SK-N-SH treated with all-trans-retinoic acid at 6 μM for 48 hours (cell line): ENCODE results near the gene SAMHD1.

Experiments used
- ATAC-seq: fragments of 200-7000 bp; cut with Tn5 transposase; 3 replicates; pipeline ENCODE4 v1.9.1; 2020; ENCODE audit warnings: mild to moderate bottlenecking, moderate library complexity
- ARNTL ChIP-seq: fragments of 450-650 bp; formaldehyde crosslinking; IDR thresholded peaks from 2 replicates; pipeline ENCODE4 v1.5.0; 2020; ENCODE audit warnings: low read depth, mild to moderate bottlenecking, moderate library complexity, borderline replicate concordance
- BACH2 ChIP-seq: fragments of 250-450 bp; sonication (Bioruptor Pico); IDR thresholded peaks from 2 replicates; pipeline ENCODE4 v1.9.0; 2021; ENCODE audit warnings: mild to moderate bottlenecking, borderline replicate concordance
- CREB5 ChIP-seq: fragments of 250-450 bp; sonication (Bioruptor Pico); IDR thresholded peaks from 2 replicates; pipeline ENCODE4 v1.5.1; 2020; ENCODE audit warnings: low read depth, mild to moderate bottlenecking, moderate library complexity
- CSDC2 ChIP-seq: fragments of 250-450 bp; sonication (Bioruptor Pico); IDR thresholded peaks from 2 replicates; pipeline ENCODE4 v1.5.0; 2020; ENCODE audit warnings: mild to moderate bottlenecking, moderate library complexity
- CSRNP3 ChIP-seq: fragments of 250-450 bp; sonication (Bioruptor Pico); IDR thresholded peaks from 2 replicates; pipeline ENCODE4 v1.5.1; 2021; ENCODE audit warnings: mild to moderate bottlenecking, moderate library complexity
- GLIS3 ChIP-seq: fragments of 250-450 bp; sonication (Bioruptor Pico); IDR thresholded peaks from 2 replicates; pipeline ENCODE4 v1.5.0; 2020; ENCODE audit warnings: mild to moderate bottlenecking, moderate library complexity
- ISL1 ChIP-seq: fragments of 250-450 bp; sonication (Bioruptor Pico); IDR thresholded peaks from 2 replicates; pipeline ENCODE4 v2.1.2; 2022; ENCODE audit warnings: mild to moderate bottlenecking, moderate library complexity
- OSR1 ChIP-seq: fragments of 250-450 bp; sonication (Bioruptor Pico); IDR thresholded peaks from 2 replicates; pipeline ENCODE4 v1.8.0; 2022; ENCODE audit warnings: moderate library complexity, mild to moderate bottlenecking, inconsistent platforms
- PATZ1 ChIP-seq: fragments of 250-450 bp; sonication (Bioruptor Pico); IDR thresholded peaks from 2 replicates; pipeline ENCODE4 v1.8.0; 2020; ENCODE audit warnings: mild to moderate bottlenecking, moderate library complexity, borderline replicate concordance
- POU6F1 ChIP-seq: fragments of 250-450 bp; sonication (Bioruptor Pico); IDR thresholded peaks from 2 replicates; pipeline ENCODE4 v1.8.0; 2021; ENCODE audit warnings: low read depth, mild to moderate bottlenecking, moderate library complexity, borderline replicate concordance
- PPARA ChIP-seq: fragments of 250-450 bp; sonication (Bioruptor Pico); IDR thresholded peaks from 2 replicates; pipeline ENCODE4 v1.5.0; 2020; ENCODE audit warnings: mild to moderate bottlenecking, borderline replicate concordance
- RARB ChIP-seq: fragments of 250-450 bp; sonication (Bioruptor Pico); IDR thresholded peaks from 2 replicates; pipeline ENCODE4 v1.8.0; 2021; ENCODE audit warnings: mild to moderate bottlenecking, moderate library complexity
- SNAI2 ChIP-seq: fragments of 250-450 bp; sonication (Bioruptor Pico); IDR thresholded peaks from 2 replicates; pipeline ENCODE4 v1.5.0; 2020; ENCODE audit warnings: mild to moderate bottlenecking, moderate library complexity
- TCF4 ChIP-seq: fragments of 250-450 bp; sonication (Bioruptor Pico); IDR thresholded peaks from 2 replicates; pipeline ENCODE4 v1.8.0; 2021; ENCODE audit warnings: mild to moderate bottlenecking, moderate library complexity, borderline replicate concordance
- TOX ChIP-seq: fragments of 250-450 bp; sonication (Bioruptor Pico); IDR thresholded peaks from 2 replicates; pipeline ENCODE4 v1.8.0; 2021; ENCODE audit warnings: mild to moderate bottlenecking, moderate library complexity, borderline replicate concordance
- TSHZ2 ChIP-seq: fragments of 250-450 bp; sonication (Bioruptor Pico); IDR thresholded peaks from 2 replicates; pipeline ENCODE4 v1.5.0; 2020; ENCODE audit warnings: mild to moderate bottlenecking, moderate library complexity
- ZC3H10 ChIP-seq: fragments of 250-450 bp; sonication (Bioruptor Pico); IDR thresholded peaks from 2 replicates; pipeline ENCODE4 v1.5.1; 2021; ENCODE audit warnings: mild to moderate bottlenecking, moderate library complexity
- ZFP3 ChIP-seq: fragments of 250-450 bp; sonication (Bioruptor Pico); IDR thresholded peaks from 2 replicates; pipeline ENCODE4 v1.5.0; 2020; ENCODE audit warnings: mild to moderate bottlenecking, moderate library complexity
- ZNF565 ChIP-seq: fragments of 450-650 bp; formaldehyde crosslinking; conservative IDR thresholded peaks from 2 replicates; pipeline ENCODE4 v1.5.0; 2020; ENCODE audit warnings: low read depth, mild to moderate bottlenecking, moderate library complexity
- ZNF70 ChIP-seq: fragments of 450-650 bp; formaldehyde crosslinking; IDR thresholded peaks from 2 replicates; pipeline ENCODE4 v1.5.0; 2020; ENCODE audit warnings: mild to moderate bottlenecking, moderate library complexity
- ZNF8 ChIP-seq: fragments of 450-650 bp; formaldehyde crosslinking; IDR thresholded peaks from 2 replicates; pipeline ENCODE4 v1.5.0; 2020; ENCODE audit warnings: mild to moderate bottlenecking, moderate library complexity

The SAMHD1 gene

GRCh38 chr20:36865861-36866149 lies 85.7 kb downstream of the SAMHD1 start (continued):
- TF ChIP-seq POU6F1 (no peak), ZNF565 (CRISPR knock-in tag) (no peak), SNAI2 (CRISPR knock-in tag) (no peak), BACH2 (CRISPR knock-in tag) (no peak), TOX (no peak), ISL1 (CRISPR knock-in tag) (no peak)

- TF ChIP-seq ZFP3 (CRISPR knock-in tag) (no peak), OSR1 (CRISPR knock-in tag) (no peak), CSDC2 (CRISPR knock-in tag) (no peak), ZNF565 (CRISPR knock-in tag) (no peak), TCF4 (CRISPR knock-in tag) (no peak), ZNF70 (CRISPR knock-in tag) (no peak), ARNTL (CRISPR knock-in tag) (no peak), CREB5 (CRISPR knock-in tag) (no peak)
- ATAC-seq = no peak
Measured at GRCh38 chr20:36865076-36865860, 86.2 kb downstream of the SAMHD1 start.

GRCh38 chr20:36862857-36863668 lies 88.4 kb downstream of the SAMHD1 start:
- TF ChIP-seq TSHZ2 (CRISPR knock-in tag) (no peak), BACH2 (CRISPR knock-in tag) (no peak), TCF4 (CRISPR knock-in tag) (no peak), ZC3H10 (CRISPR knock-in tag) (no peak), TOX (no peak), PATZ1 (no peak), PPARA (CRISPR knock-in tag) (no peak), ARNTL (CRISPR knock-in tag) (no peak), ZNF8 (CRISPR knock-in tag) (no peak), CSDC2 (CRISPR knock-in tag) (no peak), ZFP3 (CRISPR knock-in tag) (no peak), GLIS3 (no peak), ZNF70 (CRISPR knock-in tag) (no peak), ISL1 (CRISPR knock-in tag) (no peak), ZNF565 (CRISPR knock-in tag) (no peak), CSRNP3 (CRISPR knock-in tag) (no peak), RARB (CRISPR knock-in tag) (no peak)
- TF ChIP-seq, all 23 proteins: peak for 0
- no peak for ATAC-seq
